HCT116 (cell line): ENCODE results near the gene RFX8.

ENCODE experiments used
- CTCF ChIP-seq, 3 experiments: fragments of 200-600 bp in 1 of 3; sonication (generic) in 1 of 3; IDR thresholded peaks in 2 of 3; conservative IDR thresholded peaks in 1 of 3; 2 replicates each; pipeline ENCODE4 v1.5.1; 2012 to 2017; ENCODE audit warnings: low read depth in 2 of 3, low read length in 2 of 3, antibody characterized with exemption in 1 of 3, borderline replicate concordance in 1 of 3, control low read depth in 1 of 3, mild to moderate bottlenecking in 1 of 3, mixed read lengths in 1 of 3, mixed run types in 1 of 3, moderate library complexity in 1 of 3; ENCODE audit not compliant: insufficient read depth in 1 of 3
- EZH2 ChIP-seq: fragments of 200-600 bp; sonication (generic); IDR thresholded peaks from 2 replicates; pipeline ENCODE4 v1.6.1; 2017; ENCODE audit warnings: antibody characterized with exemption, mixed run types
- MAX ChIP-seq: IDR thresholded peaks from 2 replicates; pipeline ENCODE4 v1.6.1; 2012
- POLR2A ChIP-seq: IDR thresholded peaks from 2 replicates; pipeline ENCODE4 v1.7.0; 2011; ENCODE audit warnings: borderline replicate concordance; ENCODE audit not compliant: insufficient read depth, insufficient read length; ENCODE audit errors: extremely low read depth
- REST ChIP-seq: IDR thresholded peaks from 2 replicates; pipeline ENCODE4 v1.6.1; 2012; ENCODE audit warnings: low read depth
- SIN3A ChIP-seq: IDR thresholded peaks from 2 replicates; pipeline ENCODE4 v1.6.1; 2012; ENCODE audit warnings: low read depth
- SP1 ChIP-seq: IDR thresholded peaks from 2 replicates; pipeline ENCODE4 v1.6.1; 2012; ENCODE audit warnings: low read depth
- YY1 ChIP-seq: IDR thresholded peaks from 2 replicates; pipeline ENCODE4 v1.6.1; 2011; ENCODE audit warnings: low read length, low read depth, moderate library complexity, mild to moderate bottlenecking; ENCODE audit not compliant: insufficient replicate concordance; ENCODE audit errors: extremely low read depth
- ZNF274 ChIP-seq: fragments of 200-500 bp; sonication (Bioruptor generic); IDR thresholded peaks from 2 replicates; pipeline ENCODE4 v1.6.1; 2014; ENCODE audit warnings: mild to moderate bottlenecking, low read depth, low read length, inconsistent platforms

GRCh38 chr2:101383016-101383541 lies 91.8 kb downstream of the RFX8 start:
- TF ChIP-seq CTCF (IDR thresholded peaks at IDR 0.05 in 2 of 3, conservative IDR thresholded peaks at IDR 0.05 in 1 of 3; ENCODE audit: borderline replicate concordance in 1 of 3, insufficient read depth in 1 of 3, low read depth in 2 of 3, low read length in 2 of 3) (no peak), REST (no peak), YY1 (no peak), EZH2 (no peak), MAX (no peak), POLR2A (no peak), SP1 (no peak), ZNF274 (no peak), SIN3A (no peak)
